ENCODE data around the gene MEX3D. TPM values are rescaled to one million over a fixed set of nuclear protein-coding genes. Genes with fewer than 3 reads are reported as not detected.
A peak's percentile ranks its signal among the peaks of the same experiment; 100 is the strongest.

MEX3D gene
- polyA plus RNA-seq, 3 donors from 2014 or later, result 0.21 TPM; not detected in 2

- H3K9me3 Mint-ChIP-seq, result no peaks in the 10 kb centered on the region
- DNase-seq, result no peak
- peaks cover 0 to 4% (median 3%) of the 10 kb centered on the region in 3 donors for H3K36me3 Mint-ChIP-seq
- no peaks in the 10 kb centered on the region for H3K4me1 Mint-ChIP-seq
- peaks cover 2 to 4% (median 2%) of the 10 kb centered on the region in 3 donors for H3K27me3 Mint-ChIP-seq (ENCODE audit: low read depth in 3 of 3)
- H3K4me3 Mint-ChIP-seq, result no peak overlapping the region
- H3K27ac Mint-ChIP-seq, result peak overlapping the region in 3 of 6 donors; percentile 46 to 90 (median 55)
Observed at GRCh38 chr19:1575323-1576241, 7.5 kb upstream of the MEX3D start.

GRCh38 chr19:1574354-1575136 is 6.4 kb upstream of the MEX3D start:
- Mint-ChIP-seq H3K36me3 (no peaks in the 10 kb centered on the region), H3K27me3 (ENCODE audit: low read depth in 3 of 3) (peaks cover 5 to 6% (median 6%) of the 10 kb centered on the region in 3 donors), H3K4me3 (no peak overlapping the region), H3K4me1 (no peaks in the 10 kb centered on the region), H3K9me3 (no peaks in the 10 kb centered on the region), H3K27ac (no peak overlapping the region)
- no peak for DNase-seq

GRCh38 chr19:1572795-1573194 is 4.7 kb upstream of the MEX3D start:
- peaks cover 5 to 6% (median 6%) of the 10 kb centered on the region in 3 donors for H3K27me3 Mint-ChIP-seq (ENCODE audit: low read depth in 3 of 3)
- DNase-seq, result no peak
- no peaks in the 10 kb centered on the region for H3K36me3 Mint-ChIP-seq
- no peaks in the 10 kb centered on the region for H3K9me3 Mint-ChIP-seq
- H3K27ac Mint-ChIP-seq, result no peak overlapping the region
- no peaks in the 10 kb centered on the region for H3K4me1 Mint-ChIP-seq
- H3K4me3 Mint-ChIP-seq, result no peak overlapping the region

GRCh38 chr19:1571358-1571757 is 3.2 kb upstream of the MEX3D start:
- Mint-ChIP-seq H3K27me3 (ENCODE audit: low read depth in 3 of 3) (peaks cover 5 to 6% (median 6%) of the 10 kb centered on the region in 3 donors), H3K36me3 (no peaks in the 10 kb centered on the region), H3K9me3 (no peaks in the 10 kb centered on the region), H3K27ac (no peak overlapping the region), H3K4me3 (no peak overlapping the region), H3K4me1 (no peaks in the 10 kb centered on the region)
- DNase-seq, result no peak

- DNase-seq, result no peak
- H3K36me3 Mint-ChIP-seq, result no peaks in the 10 kb centered on the region
- peak overlapping the region in 1 of 5 donors; percentile 44 for H3K4me3 Mint-ChIP-seq
- H3K27me3 Mint-ChIP-seq (ENCODE audit: low read depth in 3 of 3), result peaks cover 4 to 6% (median 6%) of the 10 kb centered on the region in 3 donors
- H3K27ac Mint-ChIP-seq, result peak overlapping the region in 1 of 6 donors; percentile 78
- no peaks in the 10 kb centered on the region for H3K4me1 Mint-ChIP-seq
- H3K9me3 Mint-ChIP-seq, result no peaks in the 10 kb centered on the region
Observed at GRCh38 chr19:1570836-1571235, 2.7 kb upstream of the MEX3D start.

GRCh38 chr19:1569997-1570396 is 1.9 kb upstream of the MEX3D start:
- DNase-seq, result no peak
- Mint-ChIP-seq H3K36me3 (no peaks in the 10 kb centered on the region), H3K9me3 (no peaks in the 10 kb centered on the region), H3K27me3 (ENCODE audit: low read depth in 3 of 3) (peaks cover 3 to 6% (median 6%) of the 10 kb centered on the region in 3 donors), H3K4me1 (no peaks in the 10 kb centered on the region), H3K4me3 (peak overlapping the region; percentile 44 to 69 (median 64)), H3K27ac (peak overlapping the region in 2 of 6 donors; percentile 49 to 54)

GRCh38 chr19:1567848-1568227 is 287 bp downstream of the MEX3D start:
- Mint-ChIP-seq H3K27ac (no peak overlapping the region), H3K9me3 (no peaks in the 10 kb centered on the region), H3K27me3 (ENCODE audit: low read depth in 3 of 3) (peaks cover 3 to 6% (median 4%) of the 10 kb centered on the region in 3 donors), H3K4me3 (no peak overlapping the region), H3K36me3 (no peaks in the 10 kb centered on the region), H3K4me1 (no peaks in the 10 kb centered on the region)
- no peak for DNase-seq

GRCh38 chr19:1567116-1567847 is 843 bp downstream of the MEX3D start:
- Mint-ChIP-seq H3K27ac (no peak overlapping the region), H3K36me3 (no peaks in the 10 kb centered on the region), H3K4me3 (peak overlapping the region in 2 of 5 donors; percentile 57 to 61), H3K27me3 (ENCODE audit: low read depth in 3 of 3) (peaks cover 3 to 6% (median 4%) of the 10 kb centered on the region in 3 donors), H3K4me1 (no peaks in the 10 kb centered on the region), H3K9me3 (no peaks in the 10 kb centered on the region)
- DNase-seq, result peak in 2 of 3 donors; percentile 12 to 13

GRCh38 chr19:1566392-1567115 is 1.6 kb downstream of the MEX3D start:
- Mint-ChIP-seq H3K4me1 (no peaks in the 10 kb centered on the region), H3K4me3 (no peak overlapping the region), H3K27me3 (ENCODE audit: low read depth in 3 of 3) (peaks cover 3 to 4% (median 3%) of the 10 kb centered on the region in 3 donors), H3K9me3 (no peaks in the 10 kb centered on the region), H3K36me3 (no peaks in the 10 kb centered on the region), H3K27ac (no peak overlapping the region)
- no peak for DNase-seq

- Mint-ChIP-seq H3K9me3 (no peaks in the 10 kb centered on the region), H3K4me3 (no peak overlapping the region), H3K36me3 (no peaks in the 10 kb centered on the region), H3K27me3 (ENCODE audit: low read depth in 3 of 3) (no peaks in the 10 kb centered on the region), H3K27ac (no peak overlapping the region), H3K4me1 (peaks cover 0 to 11% of the 10 kb centered on the region in 2 donors)
- DNase-seq, result no peak
Observed at GRCh38 chr19:1563251-1563650, 4.9 kb downstream of the MEX3D start.

GRCh38 chr19:1561236-1561842 is 6.8 kb downstream of the MEX3D start:
- Mint-ChIP-seq H3K4me3 (no peak overlapping the region), H3K4me1 (peaks cover 0 to 11% of the 10 kb centered on the region in 2 donors), H3K27ac (no peak overlapping the region), H3K36me3 (no peaks in the 10 kb centered on the region), H3K27me3 (ENCODE audit: low read depth in 3 of 3) (peaks cover 0 to 1% (median 0%) of the 10 kb centered on the region in 3 donors), H3K9me3 (no peaks in the 10 kb centered on the region)
- no peak for DNase-seq

GRCh38 chr19:1560286-1560882 is 7.7 kb downstream of the MEX3D start:
- no peaks in the 10 kb centered on the region for H3K9me3 Mint-ChIP-seq
- H3K36me3 Mint-ChIP-seq, result no peaks in the 10 kb centered on the region
- peak in 1 of 3 donors; percentile 8 for DNase-seq
- H3K4me1 Mint-ChIP-seq, result peaks cover 0 to 11% of the 10 kb centered on the region in 2 donors
- H3K4me3 Mint-ChIP-seq, result peak overlapping the region in 3 of 5 donors; percentile 20 to 44 (median 40)
- peak overlapping the region in 2 of 6 donors; percentile 11 to 61 for H3K27ac Mint-ChIP-seq
- H3K27me3 Mint-ChIP-seq (ENCODE audit: low read depth in 3 of 3), result peaks cover 0 to 1% (median 0%) of the 10 kb centered on the region in 3 donors
